IMR-90 (cell line): ENCODE measurements around the gene SORCS1. TPM values are rescaled to one million over a fixed set of nuclear protein-coding genes. Genes with fewer than 3 reads are reported as not detected.

Source experiments
- ATAC-seq: fragments of 200-7000 bp; cut with Tn5 transposase; 2 replicates; pipeline ENCODE4 v1.9.1; 2020; ENCODE audit warnings: low read depth, mild to moderate bottlenecking, moderate library complexity
- BruUV-seq: library from RNA; stranded (reverse); fragments of 400-500 nt; replicated peaks from 2 replicates; lab custom pipeline; 2021; lab: Mats Ljungman, UMichigan
- CTCF ChIA-PET: fragments of 300-600 bp; formaldehyde crosslinking; extraction: SDS; loops from one replicate; lab custom pipeline; 2021; ENCODE audit warnings: antibody characterized with exemption; lab: Yijun Ruan, JAX
- POLR2A ChIA-PET: fragments of 300-600 bp; sonication (Branson Sonifier 250); formaldehyde crosslinking; loops from one replicate; lab custom pipeline; 2022; ENCODE audit warnings: antibody characterized with exemption; ENCODE audit not compliant: unreplicated experiment; lab: Charles Lee
- DNase-seq: peaks from one replicate; pipeline ENCODE4 v3.0.0; 2013
- H2AFZ ChIP-seq: replicated peaks from 2 replicates; pipeline ENCODE3; 2013; ENCODE audit warnings: low read length, mild to moderate bottlenecking; ENCODE audit not compliant: poor library complexity
- H2AK5ac ChIP-seq: 2 replicates; pipeline ENCODE4 v1.6.1; 2013; ENCODE audit warnings: low read depth, low read length, inconsistent platforms
- H2AK9ac ChIP-seq: replicated peaks from 2 replicates; pipeline ENCODE3; 2013; ENCODE audit warnings: mild to moderate bottlenecking, low read depth, low read length, moderate library complexity; ENCODE audit not compliant: poor library complexity
- H2BK120ac ChIP-seq: 2 replicates; pipeline ENCODE4 v1.6.1; 2013; ENCODE audit warnings: low read depth, low read length, inconsistent platforms
- H2BK15ac ChIP-seq: 3 replicates; pipeline ENCODE4 v1.6.1; 2013; ENCODE audit warnings: low read depth, low read length, inconsistent platforms
- H2BK20ac ChIP-seq: 2 replicates; pipeline ENCODE4 v1.6.1; 2013; ENCODE audit warnings: low read depth, mild to moderate bottlenecking, inconsistent platforms, low read length, moderate library complexity
- H2BK5ac ChIP-seq: 2 replicates; pipeline ENCODE4 v1.6.1; 2013; ENCODE audit warnings: mild to moderate bottlenecking, low read depth, low read length, inconsistent platforms; ENCODE audit not compliant: poor library complexity, severe bottlenecking
- H3K14ac ChIP-seq: replicated peaks from 2 replicates; pipeline ENCODE4 v1.6.1; 2013; ENCODE audit warnings: low read depth, low read length, inconsistent platforms
- H3K18ac ChIP-seq: 2 replicates; pipeline ENCODE4 v1.6.1; 2013; ENCODE audit warnings: low read depth, low read length, control low read depth
- H3K23ac ChIP-seq: 2 replicates; pipeline ENCODE4 v1.6.1; 2013; ENCODE audit warnings: low read depth, low read length, inconsistent platforms
- H3K27ac ChIP-seq: 2 replicates; pipeline ENCODE4 v1.5.1; 2013; ENCODE audit warnings: mild to moderate bottlenecking, control low read depth, low read length; ENCODE audit not compliant: insufficient read depth
- H3K27me3 ChIP-seq: 2 replicates; pipeline ENCODE4 v1.6.1; 2013; ENCODE audit warnings: low read length; ENCODE audit not compliant: control insufficient read depth, insufficient read depth
- H3K36me3 ChIP-seq: 2 replicates; pipeline ENCODE4 v1.6.1; 2013; ENCODE audit warnings: low read length, mixed read lengths; ENCODE audit not compliant: control insufficient read depth, insufficient read depth
- H3K4ac ChIP-seq: 2 replicates; pipeline ENCODE4 v1.6.1; 2013; ENCODE audit warnings: low read depth, low read length, inconsistent platforms
- H3K4me1 ChIP-seq: 2 replicates; pipeline ENCODE4 v1.6.1; 2013; ENCODE audit warnings: low read length, mixed read lengths; ENCODE audit not compliant: control insufficient read depth, insufficient read depth
- H3K4me2 ChIP-seq: 2 replicates; pipeline ENCODE4 v1.6.1; 2013; ENCODE audit warnings: low read depth, mild to moderate bottlenecking, control low read depth, low read length, moderate library complexity
- H3K4me3 ChIP-seq: 2 replicates; pipeline ENCODE4 v1.5.1; 2013; ENCODE audit warnings: low read depth, mild to moderate bottlenecking, control low read depth, low read length, moderate library complexity; ENCODE audit not compliant: insufficient read depth
- H3K56ac ChIP-seq: 2 replicates; pipeline ENCODE4 v1.6.1; 2013; ENCODE audit warnings: low read length, inconsistent platforms; ENCODE audit not compliant: insufficient read depth; ENCODE audit errors: extremely low read depth
- H3K79me1 ChIP-seq, 2 experiments: 2 replicates each; pipeline ENCODE4 v1.6.1; 2013; ENCODE audit warnings: low read length in 2 of 2, inconsistent platforms in 1 of 2, low read depth in 1 of 2
- H3K9ac ChIP-seq: 2 replicates; pipeline ENCODE4 v1.6.1; 2013; ENCODE audit warnings: low read depth, low read length, control low read depth
- H3K9me1 ChIP-seq: 2 replicates; pipeline ENCODE4 v1.6.1; 2013; ENCODE audit warnings: low read length, inconsistent platforms; ENCODE audit not compliant: insufficient read depth
- H3K9me3 ChIP-seq: 2 replicates; pipeline ENCODE4 v1.6.1; 2013; ENCODE audit warnings: low read length; ENCODE audit not compliant: control insufficient read depth, insufficient read depth
- H4K20me1 ChIP-seq: 2 replicates; pipeline ENCODE4 v1.6.1; 2013; ENCODE audit warnings: low read length, inconsistent platforms; ENCODE audit not compliant: insufficient read depth
- H4K5ac ChIP-seq: 2 replicates; pipeline ENCODE4 v1.6.1; 2013; ENCODE audit warnings: mild to moderate bottlenecking, low read depth, low read length, control low read depth
- H4K8ac ChIP-seq, 2 experiments: 2 replicates each; pipeline ENCODE4 v1.6.1; 2013; ENCODE audit warnings: low read depth in 2 of 2, low read length in 2 of 2, control low read depth in 1 of 2, inconsistent platforms in 1 of 2
- H4K91ac ChIP-seq: 2 replicates; pipeline ENCODE4 v1.6.1; 2013; ENCODE audit warnings: low read depth, low read length, inconsistent platforms; ENCODE audit not compliant: insufficient read depth
- BHLHE40 ChIP-seq: fragments of 150-350 bp; IDR thresholded peaks from 2 replicates; pipeline ENCODE4 v1.6.1; 2016; ENCODE audit warnings: mild to moderate bottlenecking, low read depth, low read length
- CHD1 ChIP-seq: IDR thresholded peaks from 2 replicates; pipeline ENCODE4 v1.6.1; 2012; ENCODE audit warnings: low read depth, low read length, improper control_type of control experiment
- CTCF ChIP-seq: conservative IDR thresholded peaks from 2 replicates; pipeline ENCODE4 v1.5.1; 2012; ENCODE audit warnings: mild to moderate bottlenecking, low read depth, low read length, improper control_type of control experiment
- ELK1 ChIP-seq: fragments of 150-350 bp; IDR thresholded peaks from 2 replicates; pipeline ENCODE4 v1.6.1; 2016; ENCODE audit warnings: low read depth, mild to moderate bottlenecking, low read length, moderate library complexity, borderline replicate concordance
- FOS ChIP-seq: fragments of 150-350 bp; IDR thresholded peaks from 2 replicates; pipeline ENCODE4 v1.6.1; 2016; ENCODE audit warnings: low read depth, low read length
- MAZ ChIP-seq: IDR thresholded peaks from 2 replicates; pipeline ENCODE4 v1.6.1; 2012; ENCODE audit warnings: low read depth, mild to moderate bottlenecking, low read length, improper control_type of control experiment, moderate library complexity, borderline replicate concordance
- MXI1 ChIP-seq: IDR thresholded peaks from 2 replicates; pipeline ENCODE4 v1.6.1; 2012; ENCODE audit warnings: low read depth, mild to moderate bottlenecking, low read length, moderate library complexity, borderline replicate concordance
- NFE2L2 ChIP-seq: fragments of 150-350 bp; IDR thresholded peaks from 2 replicates; pipeline ENCODE4 v1.6.1; 2016; ENCODE audit warnings: low read depth, mild to moderate bottlenecking, low read length
- POLR2A ChIP-seq: IDR thresholded peaks from 2 replicates; pipeline ENCODE4 v1.6.1; 2012; ENCODE audit warnings: mild to moderate bottlenecking, low read depth, low read length
- RAD21 ChIP-seq: IDR thresholded peaks from 2 replicates; pipeline ENCODE4 v1.6.1; 2012; ENCODE audit warnings: low read length, improper control_type of control experiment
- RCOR1 ChIP-seq: IDR thresholded peaks from 2 replicates; pipeline ENCODE4 v1.6.1; 2012; ENCODE audit warnings: mild to moderate bottlenecking, low read length, improper control_type of control experiment; ENCODE audit not compliant: insufficient replicate concordance
- RFX5 ChIP-seq: IDR thresholded peaks from 2 replicates; pipeline ENCODE4 v1.8.0; 2012; ENCODE audit warnings: low read depth, mild to moderate bottlenecking, low read length, moderate library complexity
- SMC3 ChIP-seq: fragments of 150-350 bp; IDR thresholded peaks from 2 replicates; pipeline ENCODE4 v1.6.1; 2016; ENCODE audit warnings: low read depth, mild to moderate bottlenecking, antibody characterized with exemption, low read length, moderate library complexity
- USF2 ChIP-seq: fragments of 150-350 bp; IDR thresholded peaks from 2 replicates; pipeline ENCODE4 v1.6.1; 2017; ENCODE audit warnings: mild to moderate bottlenecking, antibody characterized with exemption, low read length, low read depth
- WGBS, 2 experiments: methylation state at CpG; one replicate each; pipeline versions ENCODE4 v1.1.5 to v1.1.7; 2013; ENCODE audit warnings: missing lambda C conversion rate in 2 of 2; ENCODE audit not compliant: insufficient read length in 1 of 2; ENCODE audit errors: extremely low coverage in 2 of 2; 5-methylcytosine and 5-hydroxymethylcytosine counted together
- dilution Hi-C: fragments of 300-500 bp; cut with HindIII; formaldehyde crosslinking; loops from one replicate; pipeline ENCODE4 v1.14.3; 2018; ENCODE audit warnings: low sequenced_read_pairs; ENCODE audit not compliant: unreplicated experiment
- in situ Hi-C: fragments of 300-500 bp; cut with MboI; formaldehyde crosslinking; loops from 3 replicates; pipeline ENCODE4 v1.14.3; 2019; ENCODE audit warnings: low sequenced_read_pairs, inconsistent platforms, mixed read lengths
- intact Hi-C: fragments of 100-400 bp; cut with micrococcal nuclease; formaldehyde crosslinking; loops from 2 replicates; pipeline ENCODE4 v1.10.0; 2022
- polyA plus RNA-seq, 3 experiments: library from polyadenylated mRNA; depleted of rRNA; stranded (reverse); fragments of >200 nt; gene quantifications; 2 replicates each; pipeline ENCODE4 v1.2.3, GENCODE V29; 2012; ENCODE audit warnings: low replicate concordance in 1 of 3
- total RNA-seq: library from RNA; depleted of rRNA; stranded (reverse); fragments of >200 nt; gene quantifications from 2 replicates; pipeline ENCODE4 v1.2.3, GENCODE V29; 2012

Gene SORCS1
- total and polyA plus RNA-seq, 2 of the 4 experiments (the other 2 are of a cell fraction), result under 0.01 TPM; not detected in 1

- Histone ChIP-seq H3K4me3 (no peak overlapping the region), H2AK9ac (no peak overlapping the region), H2BK20ac (no peak overlapping the region), H4K20me1 (no peaks in the 10 kb centered on the region), H4K91ac (no peak overlapping the region), H2BK120ac (no peak overlapping the region), H2BK5ac (no peak overlapping the region), H3K79me1 (no peaks in the 10 kb centered on the region), H3K9me3 (peaks cover 5% of the 10 kb centered on the region), H2BK15ac (no peak overlapping the region), H3K9me1 (no peaks in the 10 kb centered on the region), H3K27ac (no peak overlapping the region), H3K56ac (no peak overlapping the region), H3K9ac (no peak overlapping the region), H3K18ac (no peak overlapping the region), H4K5ac (no peak overlapping the region), H3K23ac (no peak overlapping the region), H3K36me3 (no peaks in the 10 kb centered on the region), H3K4ac (no peak overlapping the region), H2AK5ac (no peak overlapping the region), H3K27me3 (no peaks in the 10 kb centered on the region), H3K4me1 (no peaks in the 10 kb centered on the region), H2AFZ (no peak overlapping the region), H3K4me2 (no peak overlapping the region), H3K14ac (no peak overlapping the region), H4K8ac (no peak overlapping the region)
- ATAC-seq (no peak), DNase-seq (no peak)
- no CpG with 5 or more reads among the region's 4 CpGs for WGBS, 2 experiments
- BruUV-seq, result no TSS peak
- CTCF ChIA-PET, result no interaction called here
- POLR2A ChIA-PET, result no interaction called here
- intact Hi-C loops (no loop called here), in situ Hi-C loops (no loop called here), dilution Hi-C loops (no loop called here)
- TF ChIP-seq RAD21, result no peak
- no peak for TF ChIP-seq FOS
- TF ChIP-seq CTCF, result no peak
- TF ChIP-seq POLR2A, result no peak
- TF ChIP-seq RFX5, result no peak
- no peak for TF ChIP-seq SMC3
- no peak for TF ChIP-seq USF2
- TF ChIP-seq MXI1, result no peak
- TF ChIP-seq BHLHE40, result no peak
- TF ChIP-seq CHD1, result no peak
- no peak for TF ChIP-seq RCOR1
- no peak for TF ChIP-seq ELK1
- TF ChIP-seq NFE2L2, result no peak
- no peak for TF ChIP-seq MAZ
Measured at GRCh38 chr10:106980495-106981451, 183.7 kb downstream of the SORCS1 start.
